HFF-Myc (cell line): ENCODE data around the gene EPHA8.

ENCODE experiments used
- DNase-seq: peaks from one replicate; pipeline ENCODE4 v3.0.0-alpha.2; 2011; ENCODE audit warnings: low read depth; ENCODE audit errors: extremely low read depth
- H3K4me3 ChIP-seq: replicated peaks from 2 replicates; pipeline ENCODE4 v1.5.1; 2011; ENCODE audit warnings: low read depth, mild to moderate bottlenecking, control low read depth, low read length
- CTCF ChIP-seq: IDR thresholded peaks from 2 replicates; pipeline ENCODE4 v1.5.1; 2012; ENCODE audit warnings: mild to moderate bottlenecking, low read depth, low read length, control low read depth; ENCODE audit errors: missing control alignments

The EPHA8 gene

GRCh38 chr1:22586356-22587130 is 23.3 kb downstream of the EPHA8 start:
- no peak for TF ChIP-seq CTCF
- H3K4me3 ChIP-seq, result no peak overlapping the region
- DNase-seq, result no peak

GRCh38 chr1:22587247-22587646 is 24.0 kb downstream of the EPHA8 start:
- no peak for TF ChIP-seq CTCF
- no peak overlapping the region for H3K4me3 ChIP-seq
- no peak for DNase-seq

- no peak for DNase-seq
- no peak for TF ChIP-seq CTCF
- no peak overlapping the region for H3K4me3 ChIP-seq
Measured at GRCh38 chr1:22588899-22589422, 25.7 kb downstream of the EPHA8 start.

GRCh38 chr1:22591576-22591975 is 28.3 kb downstream of the EPHA8 start:
- no peak for DNase-seq
- no peak overlapping the region for H3K4me3 ChIP-seq
- TF ChIP-seq CTCF, result no peak

- H3K4me3 ChIP-seq, result no peak overlapping the region
- DNase-seq, result no peak
- TF ChIP-seq CTCF, result no peak
Measured at GRCh38 chr1:22592051-22592450, 28.8 kb downstream of the EPHA8 start.

GRCh38 chr1:22592919-22593790 is 29.9 kb downstream of the EPHA8 start:
- DNase-seq, result no peak
- no peak for TF ChIP-seq CTCF
- no peak overlapping the region for H3K4me3 ChIP-seq
